Astrocyte (in vitro differentiated cells and primary cell): ENCODE measurements around the gene PGPEP1. TPM values are rescaled to one million over a fixed set of nuclear protein-coding genes. Genes with fewer than 3 reads are reported as not detected.

ENCODE experiments used
- DNase-seq: peaks from one replicate; pipeline ENCODE4 v3.0.0-alpha.2; 2010; ENCODE audit warnings: low read depth
- FAIRE-seq: peaks from 2 replicates; lab custom pipeline; 2011; peaks lifted over from hg19 to GRCh38; lab: Jason Lieb, UNC
- H2AFZ ChIP-seq: 2 replicates; pipeline ENCODE4 v1.6.0; 2012; ENCODE audit warnings: low read depth, low read length, inconsistent platforms
- H3K27ac ChIP-seq: 2 replicates; pipeline ENCODE4 v1.5.1; 2011; ENCODE audit warnings: low read depth, low read length, inconsistent platforms
- H3K27me3 ChIP-seq: 2 replicates; pipeline ENCODE4 v1.6.0; 2011; ENCODE audit warnings: low read length, inconsistent platforms; ENCODE audit not compliant: insufficient read depth
- H3K36me3 ChIP-seq: 2 replicates; pipeline ENCODE4 v1.5.1; 2011; ENCODE audit warnings: low read length, inconsistent platforms; ENCODE audit not compliant: insufficient read depth
- H3K4me1 ChIP-seq: 2 replicates; pipeline ENCODE4 v1.5.1; 2011; ENCODE audit warnings: low read length, inconsistent platforms; ENCODE audit not compliant: insufficient read depth
- H3K4me2 ChIP-seq: 2 replicates; pipeline ENCODE4 v1.6.0; 2012; ENCODE audit warnings: low read length, inconsistent platforms
- H3K4me3 ChIP-seq: 2 replicates; pipeline ENCODE4 v1.5.1; 2011; ENCODE audit warnings: low read depth, mild to moderate bottlenecking, low read length, inconsistent platforms; ENCODE audit not compliant: insufficient read depth
- H3K79me2 ChIP-seq: 2 replicates; pipeline ENCODE4 v1.6.0; 2012; ENCODE audit warnings: mild to moderate bottlenecking, low read length, inconsistent platforms; ENCODE audit not compliant: insufficient read depth
- H3K9ac ChIP-seq: 2 replicates; pipeline ENCODE4 v1.6.0; 2012; ENCODE audit warnings: mild to moderate bottlenecking, low read length, inconsistent platforms
- H3K9me3 ChIP-seq: 2 replicates; pipeline ENCODE4 v1.5.1; 2012; ENCODE audit warnings: low read depth, mild to moderate bottlenecking, low read length, inconsistent platforms; ENCODE audit not compliant: insufficient read depth
- H4K20me1 ChIP-seq: 2 replicates; pipeline ENCODE4 v1.6.0; 2012; ENCODE audit warnings: low read length, inconsistent platforms; ENCODE audit not compliant: insufficient read depth
- H3K27ac Mint-ChIP-seq: one replicate; pipeline ENCODE4 v1.8.0; 2021; ENCODE audit warnings: mild to moderate bottlenecking, mixed read lengths; ENCODE audit not compliant: unreplicated experiment
- H3K27me3 Mint-ChIP-seq: one replicate; pipeline ENCODE4 v1.8.0; 2021; ENCODE audit warnings: low read depth, mixed read lengths; ENCODE audit not compliant: unreplicated experiment
- H3K36me3 Mint-ChIP-seq: one replicate; pipeline ENCODE4 v1.8.0; 2021; ENCODE audit warnings: low read depth, mixed read lengths; ENCODE audit not compliant: unreplicated experiment
- H3K4me1 Mint-ChIP-seq: one replicate; pipeline ENCODE4 v1.8.0; 2021; ENCODE audit warnings: low read depth, mixed read lengths; ENCODE audit not compliant: unreplicated experiment
- H3K4me3 Mint-ChIP-seq: one replicate; pipeline ENCODE4 v1.8.0; 2021; ENCODE audit warnings: mild to moderate bottlenecking, moderate library complexity, mixed read lengths; ENCODE audit not compliant: unreplicated experiment
- H3K9me3 Mint-ChIP-seq: one replicate; pipeline ENCODE4 v1.8.0; 2021; ENCODE audit warnings: mild to moderate bottlenecking, mixed read lengths; ENCODE audit not compliant: unreplicated experiment
- CTCF ChIP-seq: IDR thresholded peaks from 2 replicates; pipeline ENCODE4 v1.5.1; 2011; ENCODE audit warnings: low read depth, mild to moderate bottlenecking, inconsistent platforms, low read length, moderate library complexity; ENCODE audit not compliant: insufficient read depth
- EZH2 ChIP-seq: IDR thresholded peaks from 2 replicates; pipeline ENCODE4 v1.6.1; 2012; ENCODE audit warnings: mild to moderate bottlenecking, low read length, inconsistent platforms; ENCODE audit not compliant: insufficient read depth
- total RNA-seq: library from RNA; stranded (reverse); gene quantifications from 2 replicates; pipeline ENCODE4 v1.2.1, GENCODE V29; 2021

The PGPEP1 gene
- total RNA-seq, 1 donor from 2014 or later: 28.4 TPM

- Mint-ChIP-seq H3K9me3 (no peaks in the 10 kb centered on the region), H3K4me1 (peaks cover 2% of the 10 kb centered on the region), H3K36me3 (peaks cover 3% of the 10 kb centered on the region), H3K27ac (no peak overlapping the region), H3K4me3 (no peak overlapping the region), H3K27me3 (peaks cover 4% of the 10 kb centered on the region)
- H3K4me3 ChIP-seq: no peak overlapping the region
- no peak overlapping the region for H2AFZ ChIP-seq
- TF ChIP-seq CTCF (no peak), EZH2 (no peak)
- H3K79me2 ChIP-seq: peaks cover 2% of the 10 kb centered on the region
- H3K27ac ChIP-seq: no peak overlapping the region
- H3K9ac ChIP-seq: no peak overlapping the region
- no peak overlapping the region for H3K4me2 ChIP-seq
- FAIRE-seq (no peak), DNase-seq (no peak)
- no peaks in the 10 kb centered on the region for H3K27me3 ChIP-seq
- no peaks in the 10 kb centered on the region for H4K20me1 ChIP-seq
- no peaks in the 10 kb centered on the region for H3K9me3 ChIP-seq
- peaks cover 9% of the 10 kb centered on the region for H3K4me1 ChIP-seq
- H3K36me3 ChIP-seq: no peaks in the 10 kb centered on the region
These were observed 1.9 kb upstream of the PGPEP1 start for GRCh38 chr19:18338541-18338940.

GRCh38 chr19:18339723-18340122 lies 675 bp upstream of the PGPEP1 start:
- H3K4me1 Mint-ChIP-seq: peaks cover 2% of the 10 kb centered on the region
- FAIRE-seq: no peak
- H3K27me3 Mint-ChIP-seq: peaks cover 4% of the 10 kb centered on the region
- DNase-seq: no peak
- no peaks in the 10 kb centered on the region for H3K9me3 Mint-ChIP-seq
- H3K4me3 Mint-ChIP-seq: peak overlapping the region; percentile 81
- H3K79me2 ChIP-seq: peaks cover 2% of the 10 kb centered on the region
- peaks cover 4% of the 10 kb centered on the region for H3K36me3 Mint-ChIP-seq
- peak overlapping the region; percentile 77 for H3K9ac ChIP-seq
- H3K27ac Mint-ChIP-seq: peak overlapping the region; percentile 30
- peaks cover 15% of the 10 kb centered on the region for H3K4me1 ChIP-seq
- H2AFZ ChIP-seq: peak overlapping the region; percentile 80
- no peak for TF ChIP-seq EZH2
- no peak for TF ChIP-seq CTCF
- no peaks in the 10 kb centered on the region for H4K20me1 ChIP-seq
- H3K9me3 ChIP-seq: no peaks in the 10 kb centered on the region
- H3K27me3 ChIP-seq: no peaks in the 10 kb centered on the region
- H3K27ac ChIP-seq: no peak overlapping the region
- no peak overlapping the region for H3K4me3 ChIP-seq
- no peaks in the 10 kb centered on the region for H3K36me3 ChIP-seq
- peak overlapping the region; percentile 99 for H3K4me2 ChIP-seq

- Histone ChIP-seq H2AFZ (peak overlapping the region; percentile 80), H3K9me3 (no peaks in the 10 kb centered on the region), H3K4me1 (peaks cover 17% of the 10 kb centered on the region), H4K20me1 (no peaks in the 10 kb centered on the region), H3K4me2 (peak overlapping the region; percentile 99), H3K27ac (no peak overlapping the region), H3K79me2 (peaks cover 2% of the 10 kb centered on the region), H3K4me3 (peak overlapping the region; percentile 70), H3K36me3 (no peaks in the 10 kb centered on the region), H3K9ac (peak overlapping the region; percentile 77), H3K27me3 (no peaks in the 10 kb centered on the region)
- Mint-ChIP-seq H3K27ac (peak overlapping the region; percentile 2), H3K9me3 (no peaks in the 10 kb centered on the region), H3K27me3 (peaks cover 4% of the 10 kb centered on the region), H3K4me1 (peaks cover 2% of the 10 kb centered on the region), H3K4me3 (peak overlapping the region; percentile 86), H3K36me3 (peaks cover 15% of the 10 kb centered on the region)
- peak; percentile 22 for DNase-seq
- no peak for FAIRE-seq
- TF ChIP-seq CTCF: no peak
- no peak for TF ChIP-seq EZH2
These were observed 831 bp downstream of the PGPEP1 start for GRCh38 chr19:18340990-18341868.
